Natural killer cell (primary cell): ENCODE results near the gene ARMC10. TPM values are rescaled to one million over a fixed set of nuclear protein-coding genes. Genes with fewer than 3 reads are reported as not detected.
"Not testable (repeated sequence)": the region's sequence is repeated elsewhere in the genome, so short reads cannot be mapped to it uniquely, and the experiment has no call there.

Experiments
- ATAC-seq, 3 donors: fragments of 150-1000 bp in 2 of 3; fragments of 200-7000 bp in 1 of 3; cut with Tn5 transposase; 1 replicate in 1 of 3; 2 replicates in 2 of 3; pipeline ENCODE4 v1.10.0; 2021; ENCODE audit warnings: mild to moderate bottlenecking in 2 of 3, moderate library complexity in 2 of 3
- DNase-seq, 2 donors: peaks; one replicate each; pipeline versions ENCODE4 v3.0.0 to v3.0.0-alpha.2; 2013 to 2021; ENCODE audit warnings: mixed read lengths in 1 of 2
- H3K27ac ChIP-seq: one replicate; pipeline ENCODE4 v1.5.1; 2013; ENCODE audit warnings: mild to moderate bottlenecking, low read length
- H3K27me3 ChIP-seq: one replicate; pipeline ENCODE4 v1.6.1; 2013; ENCODE audit warnings: low read length; ENCODE audit not compliant: control insufficient read depth, insufficient read depth
- H3K36me3 ChIP-seq: one replicate; pipeline ENCODE4 v1.6.1; 2013; ENCODE audit warnings: low read length; ENCODE audit not compliant: control insufficient read depth, insufficient read depth
- H3K4me1 ChIP-seq: one replicate; pipeline ENCODE4 v1.6.1; 2013; ENCODE audit warnings: low read length; ENCODE audit not compliant: control insufficient read depth, insufficient read depth
- H3K4me3 ChIP-seq: one replicate; pipeline ENCODE4 v1.5.1; 2013; ENCODE audit warnings: low read length
- H3K9me3 ChIP-seq: one replicate; pipeline ENCODE4 v1.6.1; 2013; ENCODE audit warnings: low read length; ENCODE audit not compliant: control insufficient read depth, insufficient read depth
- H3K27ac Mint-ChIP-seq, 2 donors: one replicate each; pipeline ENCODE4 v1.8.0; 2022; ENCODE audit warnings: mild to moderate bottlenecking in 2 of 2, mixed read lengths in 2 of 2, moderate library complexity in 1 of 2
- H3K27me3 Mint-ChIP-seq, 2 donors: one replicate each; pipeline ENCODE4 v1.8.0; 2022; ENCODE audit warnings: low read depth in 2 of 2, mixed read lengths in 2 of 2
- H3K36me3 Mint-ChIP-seq: one replicate; pipeline ENCODE4 v1.8.0; 2022; ENCODE audit warnings: mixed read lengths
- H3K4me1 Mint-ChIP-seq, 2 donors: one replicate each; pipeline ENCODE4 v1.8.0; 2022; ENCODE audit warnings: mixed read lengths in 2 of 2
- H3K4me3 Mint-ChIP-seq: one replicate; pipeline ENCODE4 v1.8.0; 2022; ENCODE audit warnings: mild to moderate bottlenecking, moderate library complexity, mixed read lengths
- H3K9me3 Mint-ChIP-seq, 2 donors: one replicate each; pipeline ENCODE4 v1.8.0; 2022; ENCODE audit warnings: mixed read lengths in 2 of 2
- WGBS: methylation state at CpG from one replicate; pipeline ENCODE4 v1.1.7; 2013; ENCODE audit warnings: missing lambda C conversion rate; ENCODE audit not compliant: insufficient coverage; 5-methylcytosine and 5-hydroxymethylcytosine counted together
- intact Hi-C: fragments of 100-400 bp; cut with micrococcal nuclease; formaldehyde crosslinking; loops from one replicate; pipeline ENCODE4 v1.14.2; 2022
- total RNA-seq, 4 donors: library from RNA; stranded (reverse); fragments of 120-200 nt in 1 of 4; gene quantifications; one replicate each; pipeline versions ENCODE4 v1.2.3 to v1.2.4, GENCODE V29; 2013 to 2022
- TF ChIP-seq, protein P1 (sequence below): fragments of 200-600 bp; IDR thresholded peaks from one replicate; pipeline ENCODE4 v1.8.0; 2022; ENCODE audit warnings: antibody characterized with exemption

Gene ARMC10
- total RNA-seq, 3 donors from 2014 or later (not counting 1 experiment from before 2014, with no cell fraction given): 15.0 to 17.2 (median 15.4) TPM

DNA sequence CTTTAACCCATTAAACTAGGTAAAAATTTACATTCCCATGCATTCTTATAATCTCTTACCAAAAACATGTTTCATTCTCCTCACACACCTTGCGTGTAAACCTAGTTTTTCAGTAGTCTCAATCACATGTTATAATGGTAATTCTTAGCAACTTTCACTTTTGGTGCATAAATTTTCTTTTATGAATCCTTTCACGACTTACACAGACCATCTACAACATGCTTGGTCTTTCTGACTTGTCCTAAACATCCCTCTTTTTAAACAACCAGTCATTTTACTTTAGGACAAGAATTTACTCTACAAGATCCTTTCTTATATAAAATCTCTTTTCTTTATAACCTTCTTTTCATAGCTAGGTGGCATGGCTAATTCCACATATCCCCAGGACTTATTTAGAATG, 26.1 kb upstream of the ARMC10 start:
- H3K4me3 Mint-ChIP-seq: no peak overlapping the region
- TF ChIP-seq, protein P1, sequence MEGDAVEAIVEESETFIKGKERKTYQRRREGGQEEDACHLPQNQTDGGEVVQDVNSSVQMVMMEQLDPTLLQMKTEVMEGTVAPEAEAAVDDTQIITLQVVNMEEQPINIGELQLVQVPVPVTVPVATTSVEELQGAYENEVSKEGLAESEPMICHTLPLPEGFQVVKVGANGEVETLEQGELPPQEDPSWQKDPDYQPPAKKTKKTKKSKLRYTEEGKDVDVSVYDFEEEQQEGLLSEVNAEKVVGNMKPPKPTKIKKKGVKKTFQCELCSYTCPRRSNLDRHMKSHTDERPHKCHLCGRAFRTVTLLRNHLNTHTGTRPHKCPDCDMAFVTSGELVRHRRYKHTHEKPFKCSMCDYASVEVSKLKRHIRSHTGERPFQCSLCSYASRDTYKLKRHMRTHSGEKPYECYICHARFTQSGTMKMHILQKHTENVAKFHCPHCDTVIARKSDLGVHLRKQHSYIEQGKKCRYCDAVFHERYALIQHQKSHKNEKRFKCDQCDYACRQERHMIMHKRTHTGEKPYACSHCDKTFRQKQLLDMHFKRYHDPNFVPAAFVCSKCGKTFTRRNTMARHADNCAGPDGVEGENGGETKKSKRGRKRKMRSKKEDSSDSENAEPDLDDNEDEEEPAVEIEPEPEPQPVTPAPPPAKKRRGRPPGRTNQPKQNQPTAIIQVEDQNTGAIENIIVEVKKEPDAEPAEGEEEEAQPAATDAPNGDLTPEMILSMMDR: no peak
- WGBS: 93% methylated on average over 2 of the region's 2 CpGs
- H3K27me3 Mint-ChIP-seq: no peaks in the 10 kb centered on the region
- Histone ChIP-seq H3K36me3 (no peaks in the 10 kb centered on the region), H3K27ac (no peak overlapping the region), H3K9me3 (no peaks in the 10 kb centered on the region), H3K4me3 (no peak overlapping the region), H3K27me3 (no peaks in the 10 kb centered on the region), H3K4me1 (no peaks in the 10 kb centered on the region)
- no peak overlapping the region for H3K27ac Mint-ChIP-seq
- intact Hi-C loops: no loop called here
- no peak for DNase-seq
- ATAC-seq: no peak
- no peaks in the 10 kb centered on the region for H3K9me3 Mint-ChIP-seq
- no peaks in the 10 kb centered on the region for H3K36me3 Mint-ChIP-seq
- no peaks in the 10 kb centered on the region for H3K4me1 Mint-ChIP-seq

DNA sequence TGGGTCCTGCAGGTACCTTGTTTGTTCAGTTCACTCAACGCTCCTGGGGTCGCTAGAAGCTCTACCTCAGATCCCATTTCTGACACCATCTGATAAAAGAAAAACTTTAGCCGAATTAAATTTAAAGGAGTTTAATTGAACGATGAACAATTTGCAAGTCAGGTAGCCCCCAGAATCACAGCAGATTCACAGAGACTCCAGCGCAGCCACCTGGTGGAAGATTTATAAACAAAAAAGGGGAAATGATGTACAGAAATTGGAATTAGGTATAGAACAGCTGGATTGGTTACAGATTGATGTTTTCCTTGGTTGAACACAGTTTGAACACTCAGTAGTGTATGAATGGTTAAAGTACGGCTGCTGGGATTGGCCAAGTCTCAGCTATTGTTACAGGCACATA, 23.4 kb upstream of the ARMC10 start:
- no peak overlapping the region for H3K4me3 Mint-ChIP-seq
- no peak overlapping the region for H3K27ac Mint-ChIP-seq
- ATAC-seq (no peak), DNase-seq (no peak)
- no peaks in the 10 kb centered on the region for H3K9me3 Mint-ChIP-seq
- intact Hi-C loops: no loop called here
- TF ChIP-seq, protein P1: no peak
- H3K4me3 ChIP-seq: no peak overlapping the region
- no peaks in the 10 kb centered on the region for H3K27me3 ChIP-seq
- 92% methylated on average over 6 of the region's 6 CpGs for WGBS
- H3K9me3 ChIP-seq: no peaks in the 10 kb centered on the region
- no peaks in the 10 kb centered on the region for H3K4me1 ChIP-seq
- no peaks in the 10 kb centered on the region for H3K4me1 Mint-ChIP-seq
- H3K27me3 Mint-ChIP-seq: no peaks in the 10 kb centered on the region
- H3K36me3 Mint-ChIP-seq: no peaks in the 10 kb centered on the region
- no peaks in the 10 kb centered on the region for H3K36me3 ChIP-seq
- no peak overlapping the region for H3K27ac ChIP-seq

DNA sequence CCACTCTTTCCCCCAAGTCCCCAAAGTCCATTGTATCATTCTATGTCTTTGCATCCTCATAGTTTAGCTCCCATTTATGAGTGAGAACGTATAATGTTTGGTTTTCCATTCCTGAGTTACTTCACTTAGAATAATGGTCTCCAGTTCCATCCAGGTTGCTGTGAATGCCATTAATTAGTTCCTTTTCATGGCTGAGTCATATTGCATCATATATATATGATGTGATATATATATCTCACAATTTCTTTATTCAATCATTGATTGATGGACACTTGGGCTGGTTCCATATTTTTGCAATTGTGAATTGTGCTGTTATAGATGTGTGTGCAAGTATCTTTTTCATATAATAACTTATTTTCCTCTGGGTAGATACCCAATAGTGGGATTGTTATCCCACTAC, 18.9 kb upstream of the ARMC10 start:
- H3K9me3 ChIP-seq, ATAC-seq, H3K27me3 ChIP-seq, H3K4me1 ChIP-seq, H3K36me3 ChIP-seq, H3K9me3 Mint-ChIP-seq, H3K27ac ChIP-seq, intact Hi-C loops, H3K27ac Mint-ChIP-seq, DNase-seq, H3K4me3 ChIP-seq, H3K36me3 Mint-ChIP-seq, H3K4me3 Mint-ChIP-seq, H3K4me1 Mint-ChIP-seq, H3K27me3 Mint-ChIP-seq: not testable (repeated sequence)
- WGBS: 100% methylated on average over 1 of the region's 1 CpG

DNA sequence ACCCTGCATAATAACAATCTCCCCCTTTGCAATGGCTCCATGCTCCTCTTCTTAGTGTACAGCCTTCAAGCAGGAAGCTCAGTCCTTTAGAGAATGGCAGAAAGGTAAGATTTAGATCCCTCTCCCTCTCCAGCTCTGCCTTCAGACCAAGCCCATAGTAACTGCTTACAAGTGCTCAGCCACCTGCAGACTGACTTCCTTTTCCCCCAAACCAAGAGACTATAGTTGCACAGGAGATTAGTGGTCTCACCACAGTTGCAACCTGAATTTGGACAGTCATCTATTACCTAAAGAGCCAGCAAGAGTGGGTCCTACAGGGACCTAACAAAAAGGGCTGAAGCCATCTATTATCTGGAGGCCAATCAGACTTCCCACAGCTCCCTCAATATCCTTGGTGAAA, 16.8 kb upstream of the ARMC10 start:
- intact Hi-C loops: no loop called here
- no peaks in the 10 kb centered on the region for H3K4me1 Mint-ChIP-seq
- H3K36me3 Mint-ChIP-seq: no peaks in the 10 kb centered on the region

More for the DNA sequence above, 16.8 kb upstream of the ARMC10 start:
- Histone ChIP-seq H3K4me1 (no peaks in the 10 kb centered on the region), H3K9me3 (no peaks in the 10 kb centered on the region), H3K27ac (no peak overlapping the region), H3K27me3 (no peaks in the 10 kb centered on the region), H3K36me3 (no peaks in the 10 kb centered on the region), H3K4me3 (no peak overlapping the region)
- TF ChIP-seq, protein P1: no peak
- Mint-ChIP-seq H3K27ac (no peak overlapping the region), H3K4me3 (no peak overlapping the region), H3K9me3 (no peaks in the 10 kb centered on the region), H3K27me3 (peaks cover 0 to 5% of the 10 kb centered on the region in 2 donors)
- DNase-seq (no peak), ATAC-seq (no peak)
